Coronary artery (tissue), 2 donors: ENCODE measurements around the gene SLC46A1.
"Not testable (repeated sequence)": the region's sequence is repeated elsewhere in the genome, so short reads cannot be mapped to it uniquely, and the experiment has no call there.

Source experiments
- DNase-seq: peaks from one replicate; pipeline ENCODE4 v3.0.0-alpha.2; 2017; ENCODE audit warnings: low spot score
- H3K27ac ChIP-seq, 2 donors: fragments of 200-600 bp; sonication (generic); one replicate each; pipeline ENCODE4 v1.5.1; 2016 to 2019
- H3K4me3 ChIP-seq: fragments of 200-600 bp; sonication (generic); 2 replicates; pipeline ENCODE4 v1.5.1; 2016; ENCODE audit warnings: mild to moderate bottlenecking, moderate library complexity
- CTCF ChIP-seq: fragments of 200-600 bp; sonication (generic); IDR thresholded peaks from one replicate; pipeline ENCODE4 v1.5.1; 2019; ENCODE audit warnings: antibody characterized with exemption

The SLC46A1 gene

GRCh38 chr17:28405632-28406472, at the start of gene SLC46A1:
Gene SLC46A1, minus strand, starts transcription at chr17:28406212. Its CDS starts 98 bp downstream, at chr17:28406114.
- H3K27ac ChIP-seq = peak within 1 kb of the TSS; percentile 6 to 84
- peak within 1 kb of the TSS; percentile 99 for H3K4me3 ChIP-seq
- no peak for TF ChIP-seq CTCF
- DNase-seq = no peak

- TF ChIP-seq CTCF = no peak
- DNase-seq = no peak
- Histone ChIP-seq H3K27ac (no peak overlapping the region), H3K4me3 (no peak overlapping the region)
Measured at GRCh38 chr17:28449859-28450258, 43.8 kb upstream of the SLC46A1 start.

- H3K4me3 ChIP-seq = no peak overlapping the region
- no peak for TF ChIP-seq CTCF
- no peak overlapping the region for H3K27ac ChIP-seq
- DNase-seq = no peak
Measured at GRCh38 chr17:28447396-28447760, 41.4 kb upstream of the SLC46A1 start.

GRCh38 chr17:28446716-28447395, 40.8 kb upstream of the SLC46A1 start:
- DNase-seq = no peak
- H3K27ac ChIP-seq = no peak overlapping the region
- TF ChIP-seq CTCF = no peak
- H3K4me3 ChIP-seq = no peak overlapping the region

GRCh38 chr17:28443901-28444638, 38.1 kb upstream of the SLC46A1 start:
- no peak for DNase-seq
- TF ChIP-seq CTCF = no peak
- Histone ChIP-seq H3K4me3 (no peak overlapping the region), H3K27ac (no peak overlapping the region)

GRCh38 chr17:28434326-28434725, 28.3 kb upstream of the SLC46A1 start:
- H3K4me3 ChIP-seq, DNase-seq, H3K27ac ChIP-seq: not testable (repeated sequence)

- no peak overlapping the region for H3K27ac ChIP-seq
- TF ChIP-seq CTCF = no peak
- no peak overlapping the region for H3K4me3 ChIP-seq
- DNase-seq = no peak
Measured at GRCh38 chr17:28433721-28434120, 27.7 kb upstream of the SLC46A1 start.

- not testable (repeated sequence) for H3K4me3 ChIP-seq, H3K27ac ChIP-seq, DNase-seq
Measured at GRCh38 chr17:28427982-28428381, 22.0 kb upstream of the SLC46A1 start.
